Neural cell (in vitro differentiated cells): ENCODE measurements around the gene IFI30. TPM values are rescaled to one million over a fixed set of nuclear protein-coding genes. Genes with fewer than 3 reads are reported as not detected.

ENCODE experiments used
- H2AFZ ChIP-seq: fragments of 200-600, 300-800 bp; sonication (generic), shearing (Covaris generic); 2 replicates; pipeline ENCODE4 v1.6.0; 2014; ENCODE audit warnings: low read depth, mild to moderate bottlenecking, antibody characterized with exemption, low read length, moderate library complexity
- H3F3A ChIP-seq: fragments of 200-600 bp; shearing (Covaris generic); 2 replicates; pipeline ENCODE4 v1.6.1; 2016; ENCODE audit warnings: mild to moderate bottlenecking, moderate library complexity, mixed read lengths, antibody characterized with exemption, low read length; ENCODE audit not compliant: insufficient read depth, poor library complexity, severe bottlenecking
- H3K27ac ChIP-seq: fragments of 200-600, 300-800 bp; sonication (generic), shearing (Covaris generic); 2 replicates; pipeline ENCODE4 v1.5.1; 2014; ENCODE audit warnings: mild to moderate bottlenecking, low read length, moderate library complexity
- H3K27me3 ChIP-seq: fragments of 300-800, 200-600 bp; sonication (generic), shearing (Covaris generic); 2 replicates; pipeline ENCODE4 v1.6.0; 2014; ENCODE audit warnings: mild to moderate bottlenecking, low read depth, low read length, moderate library complexity; ENCODE audit not compliant: insufficient read depth
- H3K36me3 ChIP-seq: fragments of 300-800, 200-600 bp; sonication (generic), shearing (Covaris generic); 2 replicates; pipeline ENCODE4 v1.5.1; 2014; ENCODE audit warnings: mild to moderate bottlenecking, antibody characterized with exemption, low read length, moderate library complexity; ENCODE audit not compliant: insufficient read depth
- H3K4me2 ChIP-seq: fragments of 300-800, 200-600 bp; sonication (generic), shearing (Covaris generic); 2 replicates; pipeline ENCODE4 v1.6.0; 2014; ENCODE audit warnings: mild to moderate bottlenecking, low read length
- H3K4me3 ChIP-seq: fragments of 300-800, 200-600 bp; sonication (generic), shearing (Covaris generic); 2 replicates; pipeline ENCODE4 v1.5.1; 2014; ENCODE audit warnings: mild to moderate bottlenecking, low read length, moderate library complexity
- H3K79me2 ChIP-seq: fragments of 200-600 bp; shearing (Covaris generic); replicated peaks from 2 replicates; pipeline ENCODE4 v1.6.0; 2014; ENCODE audit warnings: mild to moderate bottlenecking, low read length, moderate library complexity; ENCODE audit not compliant: insufficient read depth
- H3K9ac ChIP-seq: fragments of 300-800, 200-600 bp; sonication (generic), shearing (Covaris generic); 2 replicates; pipeline ENCODE4 v1.6.1; 2016; ENCODE audit warnings: mild to moderate bottlenecking, low read length, mixed read lengths
- H3K9me2 ChIP-seq: fragments of 200-600 bp; shearing (Covaris generic); 2 replicates; pipeline ENCODE4 v1.6.1; 2016; ENCODE audit warnings: mild to moderate bottlenecking, low read length, mixed read lengths; ENCODE audit not compliant: insufficient read depth
- H3K9me3 ChIP-seq: fragments of 200-600, 300-800 bp; sonication (generic), shearing (Covaris generic); 2 replicates; pipeline ENCODE4 v1.6.1; 2016; ENCODE audit warnings: mild to moderate bottlenecking, mixed run types, low read length, moderate library complexity, mixed read lengths
- H4K20me1 ChIP-seq: fragments of 200-600 bp; shearing (Covaris generic); 2 replicates; pipeline ENCODE4 v1.6.1; 2016; ENCODE audit warnings: mild to moderate bottlenecking, mixed run types; ENCODE audit not compliant: insufficient read depth
- EP300 ChIP-seq: fragments of 450-650 bp; conservative IDR thresholded peaks from 2 replicates; pipeline ENCODE4 v1.6.1; 2014; ENCODE audit warnings: antibody characterized with exemption, mild to moderate bottlenecking, moderate library complexity; ENCODE audit not compliant: poor library complexity, severe bottlenecking
- EZH2 ChIP-seq: fragments of 200-600, 300-800 bp; shearing (Covaris generic), sonication (generic); IDR thresholded peaks from 2 replicates; pipeline ENCODE4 v1.6.1; 2014; ENCODE audit warnings: antibody characterized with exemption, low read length, borderline replicate concordance, mild to moderate bottlenecking; ENCODE audit not compliant: insufficient read depth, poor library complexity, severe bottlenecking
- MXI1 ChIP-seq: fragments of 450-650 bp; conservative IDR thresholded peaks from 2 replicates; pipeline ENCODE4 v1.6.1; 2014; ENCODE audit warnings: antibody characterized with exemption, mild to moderate bottlenecking; ENCODE audit not compliant: poor library complexity, severe bottlenecking
- POLR2AphosphoS5 ChIP-seq: IDR thresholded peaks from 2 replicates; pipeline ENCODE4 v1.6.1; 2012
- RAD21 ChIP-seq: fragments of 450-650 bp; conservative IDR thresholded peaks from 2 replicates; pipeline ENCODE4 v1.6.1; 2014; ENCODE audit warnings: antibody characterized with exemption, mild to moderate bottlenecking, moderate library complexity
- SMC3 ChIP-seq: fragments of 450-650 bp; conservative IDR thresholded peaks from 2 replicates; pipeline ENCODE4 v1.6.1; 2014; ENCODE audit warnings: antibody characterized with exemption, mild to moderate bottlenecking, moderate library complexity; ENCODE audit not compliant: poor library complexity
- TAF1 ChIP-seq: IDR thresholded peaks from 2 replicates; pipeline ENCODE4 v1.6.1; 2012; ENCODE audit warnings: low read depth
- polyA plus RNA-seq: library from polyadenylated mRNA; depleted of rRNA; stranded (reverse); fragments of >200 nt; gene quantifications from 2 replicates; pipeline ENCODE4 v1.2.3, GENCODE V29; 2014
- TF ChIP-seq, protein P1 (sequence below): fragments of 450-650 bp; IDR thresholded peaks from 2 replicates; pipeline ENCODE4 v1.5.1; 2014; ENCODE audit warnings: antibody characterized with exemption, mild to moderate bottlenecking, moderate library complexity; ENCODE audit not compliant: poor library complexity, severe bottlenecking
- TF ChIP-seq, protein P2 (sequence below): IDR thresholded peaks from 2 replicates; pipeline ENCODE4 v1.6.1; 2012; ENCODE audit warnings: borderline replicate concordance

The IFI30 gene
- polyA plus RNA-seq, 1 donor from 2014 or later = 0.82 TPM

DNA sequence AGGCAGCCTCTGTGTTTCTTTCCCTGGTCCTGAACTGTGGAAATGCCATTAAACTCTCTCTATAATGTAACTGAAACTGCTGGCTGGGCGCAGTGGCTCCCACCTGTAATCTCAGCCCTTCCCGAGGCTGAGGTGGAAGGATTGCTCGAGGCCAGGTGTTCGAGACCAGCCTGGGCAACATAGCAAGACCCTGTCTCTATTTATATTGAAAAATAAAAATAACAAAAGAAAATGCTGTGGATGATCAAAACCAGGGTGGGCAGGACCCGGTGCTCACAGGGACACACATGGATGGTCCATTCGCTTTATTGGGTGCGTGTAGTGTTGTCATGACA is 22.9 kb downstream of the IFI30 start:
- TF ChIP-seq MXI1 (no peak), POLR2AphosphoS5 (no peak), EP300 (no peak), SMC3 (no peak), TAF1 (no peak), RAD21 (no peak), EZH2 (no peak)
- TF ChIP-seq, protein P1, sequence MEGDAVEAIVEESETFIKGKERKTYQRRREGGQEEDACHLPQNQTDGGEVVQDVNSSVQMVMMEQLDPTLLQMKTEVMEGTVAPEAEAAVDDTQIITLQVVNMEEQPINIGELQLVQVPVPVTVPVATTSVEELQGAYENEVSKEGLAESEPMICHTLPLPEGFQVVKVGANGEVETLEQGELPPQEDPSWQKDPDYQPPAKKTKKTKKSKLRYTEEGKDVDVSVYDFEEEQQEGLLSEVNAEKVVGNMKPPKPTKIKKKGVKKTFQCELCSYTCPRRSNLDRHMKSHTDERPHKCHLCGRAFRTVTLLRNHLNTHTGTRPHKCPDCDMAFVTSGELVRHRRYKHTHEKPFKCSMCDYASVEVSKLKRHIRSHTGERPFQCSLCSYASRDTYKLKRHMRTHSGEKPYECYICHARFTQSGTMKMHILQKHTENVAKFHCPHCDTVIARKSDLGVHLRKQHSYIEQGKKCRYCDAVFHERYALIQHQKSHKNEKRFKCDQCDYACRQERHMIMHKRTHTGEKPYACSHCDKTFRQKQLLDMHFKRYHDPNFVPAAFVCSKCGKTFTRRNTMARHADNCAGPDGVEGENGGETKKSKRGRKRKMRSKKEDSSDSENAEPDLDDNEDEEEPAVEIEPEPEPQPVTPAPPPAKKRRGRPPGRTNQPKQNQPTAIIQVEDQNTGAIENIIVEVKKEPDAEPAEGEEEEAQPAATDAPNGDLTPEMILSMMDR = no peak
- TF ChIP-seq, protein P2, sequence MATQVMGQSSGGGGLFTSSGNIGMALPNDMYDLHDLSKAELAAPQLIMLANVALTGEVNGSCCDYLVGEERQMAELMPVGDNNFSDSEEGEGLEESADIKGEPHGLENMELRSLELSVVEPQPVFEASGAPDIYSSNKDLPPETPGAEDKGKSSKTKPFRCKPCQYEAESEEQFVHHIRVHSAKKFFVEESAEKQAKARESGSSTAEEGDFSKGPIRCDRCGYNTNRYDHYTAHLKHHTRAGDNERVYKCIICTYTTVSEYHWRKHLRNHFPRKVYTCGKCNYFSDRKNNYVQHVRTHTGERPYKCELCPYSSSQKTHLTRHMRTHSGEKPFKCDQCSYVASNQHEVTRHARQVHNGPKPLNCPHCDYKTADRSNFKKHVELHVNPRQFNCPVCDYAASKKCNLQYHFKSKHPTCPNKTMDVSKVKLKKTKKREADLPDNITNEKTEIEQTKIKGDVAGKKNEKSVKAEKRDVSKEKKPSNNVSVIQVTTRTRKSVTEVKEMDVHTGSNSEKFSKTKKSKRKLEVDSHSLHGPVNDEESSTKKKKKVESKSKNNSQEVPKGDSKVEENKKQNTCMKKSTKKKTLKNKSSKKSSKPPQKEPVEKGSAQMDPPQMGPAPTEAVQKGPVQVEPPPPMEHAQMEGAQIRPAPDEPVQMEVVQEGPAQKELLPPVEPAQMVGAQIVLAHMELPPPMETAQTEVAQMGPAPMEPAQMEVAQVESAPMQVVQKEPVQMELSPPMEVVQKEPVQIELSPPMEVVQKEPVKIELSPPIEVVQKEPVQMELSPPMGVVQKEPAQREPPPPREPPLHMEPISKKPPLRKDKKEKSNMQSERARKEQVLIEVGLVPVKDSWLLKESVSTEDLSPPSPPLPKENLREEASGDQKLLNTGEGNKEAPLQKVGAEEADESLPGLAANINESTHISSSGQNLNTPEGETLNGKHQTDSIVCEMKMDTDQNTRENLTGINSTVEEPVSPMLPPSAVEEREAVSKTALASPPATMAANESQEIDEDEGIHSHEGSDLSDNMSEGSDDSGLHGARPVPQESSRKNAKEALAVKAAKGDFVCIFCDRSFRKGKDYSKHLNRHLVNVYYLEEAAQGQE = no peak
- H3K9me3 ChIP-seq = no peaks in the 10 kb centered on the region
- no peaks in the 10 kb centered on the region for H4K20me1 ChIP-seq
- H3F3A ChIP-seq = no peaks in the 10 kb centered on the region
- H3K4me3 ChIP-seq = no peak overlapping the region
- no peak overlapping the region for H3K27ac ChIP-seq
- no peaks in the 10 kb centered on the region for H3K36me3 ChIP-seq
- no peaks in the 10 kb centered on the region for H3K79me2 ChIP-seq
- no peaks in the 10 kb centered on the region for H3K27me3 ChIP-seq
- no peaks in the 10 kb centered on the region for H3K9me2 ChIP-seq
- no peak overlapping the region for H3K9ac ChIP-seq
- H2AFZ ChIP-seq = no peak overlapping the region
- H3K4me2 ChIP-seq = no peak overlapping the region

DNA sequence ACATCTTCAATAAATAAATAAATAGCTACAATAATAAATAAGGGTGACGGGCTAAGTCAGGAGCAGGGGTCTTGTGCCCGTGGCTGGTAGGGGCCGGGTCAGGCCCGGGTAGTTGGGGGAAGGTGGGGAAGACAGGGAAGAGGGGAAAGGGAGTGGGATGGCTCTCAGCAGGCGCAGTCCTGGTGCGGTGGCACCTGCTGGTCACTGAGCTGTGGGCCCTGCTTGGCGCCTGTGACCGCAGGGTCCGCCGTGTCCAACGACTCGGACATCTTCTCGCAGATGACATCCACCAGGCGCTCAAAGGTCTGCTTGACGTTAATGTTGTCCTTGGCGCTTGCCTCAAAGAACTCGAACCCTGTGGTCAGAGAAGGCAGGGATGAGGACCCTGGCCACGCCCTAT is 23.7 kb downstream of the IFI30 start:
- H3K27me3 ChIP-seq = no peaks in the 10 kb centered on the region
- no peaks in the 10 kb centered on the region for H3K36me3 ChIP-seq
- no peak overlapping the region for H3K4me2 ChIP-seq
- no peak overlapping the region for H3K4me3 ChIP-seq
- H3K27ac ChIP-seq = no peak overlapping the region
- H3K79me2 ChIP-seq = peaks cover 8% of the 10 kb centered on the region
- H2AFZ ChIP-seq = no peak overlapping the region
- TF ChIP-seq MXI1 (no peak), RAD21 (no peak), POLR2AphosphoS5 (no peak), EZH2 (no peak), SMC3 (no peak), TAF1 (no peak), EP300 (no peak)
- TF ChIP-seq, protein P1 = no peak
- TF ChIP-seq, protein P2 = no peak
- no peaks in the 10 kb centered on the region for H4K20me1 ChIP-seq
- H3K9me3 ChIP-seq = no peaks in the 10 kb centered on the region
- H3F3A ChIP-seq = no peaks in the 10 kb centered on the region
- H3K9ac ChIP-seq = no peak overlapping the region
- no peaks in the 10 kb centered on the region for H3K9me2 ChIP-seq
